Suprapubic skin (tissue), 4 donors: Measurements from ENCODE around the gene IFI6. TPM values are rescaled to one million over a fixed set of nuclear protein-coding genes. Genes with fewer than 3 reads are reported as not detected.
"Not testable (repeated sequence)": the region's sequence is repeated elsewhere in the genome, so short reads cannot be mapped to it uniquely, and the experiment has no call there.

Source experiments
- DNase-seq, 2 donors: peaks; one replicate each; pipeline ENCODE4 v3.0.0-alpha.2; 2019; ENCODE audit warnings: low spot score in 2 of 2
- H3K27ac ChIP-seq: fragments of 200-600 bp; sonication (generic); one replicate; pipeline ENCODE4 v1.5.1; 2019
- H3K27me3 ChIP-seq: fragments of 200-600 bp; sonication (generic); one replicate; pipeline ENCODE4 v1.5.1; 2019
- H3K36me3 ChIP-seq: fragments of 200-600 bp; sonication (generic); one replicate; pipeline ENCODE4 v1.5.1; 2019
- H3K4me1 ChIP-seq: fragments of 200-600 bp; sonication (generic); one replicate; pipeline ENCODE4 v1.5.1; 2019
- H3K4me3 ChIP-seq: fragments of 200-600 bp; sonication (generic); one replicate; pipeline ENCODE4 v1.5.1; 2019; ENCODE audit warnings: mild to moderate bottlenecking
- H3K9me3 ChIP-seq: fragments of 200-600 bp; sonication (generic); one replicate; pipeline ENCODE4 v1.5.1; 2019
- EP300 ChIP-seq: sonication (generic); formaldehyde crosslinking; IDR thresholded peaks from one replicate; pipeline ENCODE4 v1.6.1; 2017; ENCODE audit warnings: antibody characterized with exemption
- POLR2A ChIP-seq, 2 donors: fragments of 450-650 bp; IDR thresholded peaks; one replicate each; pipeline ENCODE4 v1.6.1; 2017; ENCODE audit warnings: antibody characterized with exemption in 2 of 2, mild to moderate bottlenecking in 2 of 2, moderate library complexity in 2 of 2
- POLR2AphosphoS5 ChIP-seq, 3 donors: sonication (generic); formaldehyde crosslinking; IDR thresholded peaks; one replicate each; pipeline ENCODE4 v1.6.1; 2017; ENCODE audit warnings: antibody characterized with exemption in 3 of 3
- WGBS: methylation state at CpG from one replicate; pipeline ENCODE4 v1.1.5; 2018; 5-methylcytosine and 5-hydroxymethylcytosine counted together
- total RNA-seq, 4 donors: library from RNA; depleted of rRNA; stranded (reverse); fragments of >200 nt; gene quantifications; one replicate each; pipeline ENCODE4 v1.1.0, GENCODE V29; 2016
- TF ChIP-seq, protein P1 (sequence below), 2 donors: fragments of 200-600 bp in 1 of 2; fragments of 450-650 bp in 1 of 2; sonication (generic) in 1 of 2; IDR thresholded peaks; one replicate each; pipeline ENCODE4 v1.5.1; 2016 to 2019; ENCODE audit warnings: antibody characterized with exemption in 2 of 2, mild to moderate bottlenecking in 1 of 2, moderate library complexity in 1 of 2

Gene IFI6
- total RNA-seq, 4 donors from 2014 or later = 6.3 to 31.4 (median 8.2) TPM

DNA sequence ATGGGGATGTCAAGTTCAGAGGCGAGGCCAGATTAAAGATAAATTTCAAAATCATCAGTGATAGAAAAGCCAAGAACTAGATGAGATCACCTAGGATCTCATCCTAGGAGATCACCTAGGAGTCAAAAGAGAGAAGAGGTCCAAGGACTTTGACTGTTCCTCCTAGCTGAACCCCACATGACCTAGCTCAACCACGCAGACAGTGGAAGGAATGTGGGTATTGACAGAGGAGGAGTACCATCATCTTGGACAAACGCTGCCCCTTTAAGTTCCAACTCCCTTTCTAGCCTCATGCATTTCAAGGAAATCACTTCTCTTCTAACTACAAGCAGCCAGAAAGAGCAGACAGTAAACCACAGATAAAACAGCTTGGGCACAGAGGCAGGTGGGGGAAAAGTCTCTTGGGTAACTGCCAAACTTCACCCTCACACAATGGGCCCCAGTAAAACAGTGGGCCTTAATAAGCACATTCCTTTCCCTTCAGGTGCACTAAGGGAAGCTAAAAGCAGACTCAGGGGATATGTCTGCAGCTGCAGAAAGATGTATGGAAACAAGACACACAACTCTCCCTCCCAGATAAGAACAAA lies 41.2 kb upstream of the IFI6 start:
- no peak for DNase-seq
- Histone ChIP-seq H3K36me3 (no peaks in the 10 kb centered on the region), H3K27me3 (no peaks in the 10 kb centered on the region), H3K27ac (no peak overlapping the region), H3K9me3 (no peaks in the 10 kb centered on the region), H3K4me3 (no peak overlapping the region), H3K4me1 (no peaks in the 10 kb centered on the region)
- TF ChIP-seq POLR2A (IDR thresholded peaks at IDR 0.05) = no peak
- WGBS = 61% methylated on average over 3 of the region's 3 CpGs

DNA sequence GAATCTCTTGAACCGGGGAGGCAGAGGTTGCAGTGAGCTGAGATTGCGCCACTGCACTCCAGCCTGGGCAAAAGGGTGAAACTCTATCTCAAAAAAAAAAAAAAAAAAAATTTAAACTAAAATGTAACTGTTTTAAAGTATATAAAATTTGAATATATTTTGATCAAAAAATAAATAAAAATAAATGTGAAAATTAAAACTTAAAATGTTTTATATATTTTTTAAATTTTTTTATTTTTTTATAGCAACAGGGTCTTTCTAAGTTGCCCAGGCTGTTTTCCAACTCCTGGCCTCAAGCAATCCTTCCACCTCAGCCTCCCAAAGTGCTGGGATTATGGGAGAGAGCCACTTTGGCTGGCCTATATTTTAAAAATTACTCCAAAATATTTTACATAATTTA lies 38.6 kb upstream of the IFI6 start:
- no peaks in the 10 kb centered on the region for H3K9me3 ChIP-seq
- no peak for DNase-seq
- no peaks in the 10 kb centered on the region for H3K4me1 ChIP-seq
- H3K27me3 ChIP-seq = no peaks in the 10 kb centered on the region
- no peak overlapping the region for H3K27ac ChIP-seq
- TF ChIP-seq, protein P1, sequence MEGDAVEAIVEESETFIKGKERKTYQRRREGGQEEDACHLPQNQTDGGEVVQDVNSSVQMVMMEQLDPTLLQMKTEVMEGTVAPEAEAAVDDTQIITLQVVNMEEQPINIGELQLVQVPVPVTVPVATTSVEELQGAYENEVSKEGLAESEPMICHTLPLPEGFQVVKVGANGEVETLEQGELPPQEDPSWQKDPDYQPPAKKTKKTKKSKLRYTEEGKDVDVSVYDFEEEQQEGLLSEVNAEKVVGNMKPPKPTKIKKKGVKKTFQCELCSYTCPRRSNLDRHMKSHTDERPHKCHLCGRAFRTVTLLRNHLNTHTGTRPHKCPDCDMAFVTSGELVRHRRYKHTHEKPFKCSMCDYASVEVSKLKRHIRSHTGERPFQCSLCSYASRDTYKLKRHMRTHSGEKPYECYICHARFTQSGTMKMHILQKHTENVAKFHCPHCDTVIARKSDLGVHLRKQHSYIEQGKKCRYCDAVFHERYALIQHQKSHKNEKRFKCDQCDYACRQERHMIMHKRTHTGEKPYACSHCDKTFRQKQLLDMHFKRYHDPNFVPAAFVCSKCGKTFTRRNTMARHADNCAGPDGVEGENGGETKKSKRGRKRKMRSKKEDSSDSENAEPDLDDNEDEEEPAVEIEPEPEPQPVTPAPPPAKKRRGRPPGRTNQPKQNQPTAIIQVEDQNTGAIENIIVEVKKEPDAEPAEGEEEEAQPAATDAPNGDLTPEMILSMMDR (IDR thresholded peaks at IDR 0.05) = no peak
- TF ChIP-seq EP300 (no peak), POLR2A (IDR thresholded peaks at IDR 0.05) (no peak), POLR2AphosphoS5 (IDR thresholded peaks at IDR 0.05) (no peak)
- H3K36me3 ChIP-seq = no peaks in the 10 kb centered on the region
- 100% methylated on average over 2 of the region's 2 CpGs for WGBS
- H3K4me3 ChIP-seq = no peak overlapping the region

DNA sequence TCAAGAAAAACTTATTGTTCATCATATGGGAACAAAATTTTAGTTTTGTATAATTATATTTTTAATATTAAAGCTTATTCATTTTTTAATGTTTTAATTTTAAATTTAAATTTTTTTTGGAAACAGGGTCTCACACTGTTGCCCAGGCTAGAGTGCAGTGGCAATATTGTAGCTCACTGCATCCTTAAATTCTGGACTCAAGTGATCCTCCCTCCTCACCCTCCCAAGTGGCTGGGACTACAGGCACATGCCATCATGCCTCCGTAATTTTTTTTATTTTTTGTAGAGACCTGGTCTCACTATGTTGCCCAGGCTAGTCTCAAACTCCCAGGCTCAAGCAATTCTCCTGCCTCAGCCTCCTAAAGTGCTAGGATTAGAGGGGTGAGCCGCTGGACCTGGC lies 33.6 kb upstream of the IFI6 start:
- no peak for DNase-seq
- no peak overlapping the region for H3K4me3 ChIP-seq
- H3K36me3 ChIP-seq = no peaks in the 10 kb centered on the region

DNA sequence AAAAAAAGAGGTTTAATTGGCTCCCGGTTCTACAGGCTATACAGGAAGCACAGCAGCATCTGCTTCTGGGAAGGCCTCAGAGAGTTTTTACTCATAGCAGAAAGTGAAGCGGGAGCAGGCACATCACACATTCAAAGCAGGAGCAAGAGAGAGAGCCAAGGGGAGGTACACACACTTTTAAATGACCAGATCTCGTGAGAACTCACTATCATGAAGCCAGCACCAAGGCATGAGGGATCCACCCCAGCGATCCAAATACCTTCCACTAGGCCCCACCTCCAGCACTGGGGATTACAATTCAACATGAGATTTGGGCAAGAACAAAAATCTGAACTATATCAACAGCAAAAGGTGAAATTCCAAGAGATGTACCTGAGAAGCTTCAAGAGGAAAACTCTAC lies 33.0 kb upstream of the IFI6 start:
- WGBS = 89% methylated on average over 4 of the region's 4 CpGs
- no peaks in the 10 kb centered on the region for H3K36me3 ChIP-seq
- no peak overlapping the region for H3K27ac ChIP-seq
- H3K27me3 ChIP-seq = no peaks in the 10 kb centered on the region
- TF ChIP-seq, protein P1 (IDR thresholded peaks at IDR 0.05) = no peak
- TF ChIP-seq POLR2AphosphoS5 (IDR thresholded peaks at IDR 0.05) = no peak
- TF ChIP-seq POLR2A (IDR thresholded peaks at IDR 0.05) = no peak
- TF ChIP-seq EP300 = no peak
- DNase-seq = no peak
- H3K4me1 ChIP-seq = no peaks in the 10 kb centered on the region
- H3K4me3 ChIP-seq = no peak overlapping the region
- H3K9me3 ChIP-seq = no peaks in the 10 kb centered on the region

More for the DNA sequence above, 33.6 kb upstream of the IFI6 start:
- H3K4me1 ChIP-seq = no peaks in the 10 kb centered on the region
- H3K9me3 ChIP-seq = no peaks in the 10 kb centered on the region
- H3K27me3 ChIP-seq = no peaks in the 10 kb centered on the region
- 77% methylated on average over 2 of the region's 2 CpGs for WGBS
- no peak overlapping the region for H3K27ac ChIP-seq
- TF ChIP-seq POLR2AphosphoS5 (IDR thresholded peaks at IDR 0.05) = no peak
- TF ChIP-seq, protein P1 (IDR thresholded peaks at IDR 0.05) = no peak
- TF ChIP-seq EP300 = no peak
- no peak for TF ChIP-seq POLR2A (IDR thresholded peaks at IDR 0.05)

GRCh38 chr1:27696835-27697234 lies 24.8 kb upstream of the IFI6 start:
- not testable (repeated sequence) for H3K4me1 ChIP-seq, DNase-seq, H3K4me3 ChIP-seq, H3K27me3 ChIP-seq, H3K36me3 ChIP-seq, H3K9me3 ChIP-seq, H3K27ac ChIP-seq
- WGBS = 63% methylated on average over 9 of the region's 9 CpGs

GRCh38 chr1:27690183-27690582 lies 18.2 kb upstream of the IFI6 start:
- Histone ChIP-seq H3K36me3 (no peaks in the 10 kb centered on the region), H3K4me1 (peaks cover 6% of the 10 kb centered on the region), H3K9me3 (no peaks in the 10 kb centered on the region), H3K27me3 (no peaks in the 10 kb centered on the region), H3K4me3 (no peak overlapping the region), H3K27ac (no peak overlapping the region)
- WGBS = 51% methylated on average over 2 of the region's 2 CpGs
- no peak for DNase-seq
- TF ChIP-seq, protein P1 (IDR thresholded peaks at IDR 0.05) = no peak
- TF ChIP-seq EP300 = no peak
- TF ChIP-seq POLR2AphosphoS5 (IDR thresholded peaks at IDR 0.05) = no peak
- TF ChIP-seq POLR2A (IDR thresholded peaks at IDR 0.05) = no peak
